AG10803 (cell line): ENCODE results near the gene DDX54.
A peak's percentile ranks its signal among the peaks of the same experiment; 100 is the strongest.

Experiments
- DNase-seq: peaks from one replicate; pipeline ENCODE4 v3.0.0; 2010; ENCODE audit warnings: low read depth
- H3K4me3 ChIP-seq: 2 replicates; pipeline ENCODE4 v1.5.1; 2011; ENCODE audit warnings: mild to moderate bottlenecking, low read length, control low read depth
- TF ChIP-seq, protein P1 (sequence below): conservative IDR thresholded peaks from 2 replicates; pipeline ENCODE4 v1.5.1; 2011; ENCODE audit warnings: mild to moderate bottlenecking, low read length, control low read depth, inconsistent platforms

DDX54 gene

DNA sequence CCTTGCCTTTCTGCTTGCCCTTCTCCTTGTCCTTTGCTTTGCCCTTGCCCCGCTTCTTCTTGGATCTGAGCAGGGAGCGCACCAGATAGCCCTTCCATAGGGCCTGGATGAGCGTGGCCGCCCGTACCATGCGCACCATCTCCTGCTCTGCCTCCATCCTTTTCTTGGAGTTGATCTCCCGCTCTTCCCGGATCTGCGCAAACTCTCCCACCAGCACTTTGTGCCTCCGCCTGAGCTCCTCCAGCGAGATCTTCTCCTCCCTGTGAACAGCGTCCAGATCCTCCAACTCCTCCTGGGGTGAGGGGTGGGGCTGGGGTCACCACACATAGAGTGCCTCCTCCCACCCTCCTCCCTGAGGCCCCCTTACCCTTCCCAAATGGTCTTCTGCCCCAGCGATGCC is 10.3 kb upstream of the DDX54 start:
- DNase-seq: no peak
- H3K4me3 ChIP-seq: no peak overlapping the region
- TF ChIP-seq, protein P1, sequence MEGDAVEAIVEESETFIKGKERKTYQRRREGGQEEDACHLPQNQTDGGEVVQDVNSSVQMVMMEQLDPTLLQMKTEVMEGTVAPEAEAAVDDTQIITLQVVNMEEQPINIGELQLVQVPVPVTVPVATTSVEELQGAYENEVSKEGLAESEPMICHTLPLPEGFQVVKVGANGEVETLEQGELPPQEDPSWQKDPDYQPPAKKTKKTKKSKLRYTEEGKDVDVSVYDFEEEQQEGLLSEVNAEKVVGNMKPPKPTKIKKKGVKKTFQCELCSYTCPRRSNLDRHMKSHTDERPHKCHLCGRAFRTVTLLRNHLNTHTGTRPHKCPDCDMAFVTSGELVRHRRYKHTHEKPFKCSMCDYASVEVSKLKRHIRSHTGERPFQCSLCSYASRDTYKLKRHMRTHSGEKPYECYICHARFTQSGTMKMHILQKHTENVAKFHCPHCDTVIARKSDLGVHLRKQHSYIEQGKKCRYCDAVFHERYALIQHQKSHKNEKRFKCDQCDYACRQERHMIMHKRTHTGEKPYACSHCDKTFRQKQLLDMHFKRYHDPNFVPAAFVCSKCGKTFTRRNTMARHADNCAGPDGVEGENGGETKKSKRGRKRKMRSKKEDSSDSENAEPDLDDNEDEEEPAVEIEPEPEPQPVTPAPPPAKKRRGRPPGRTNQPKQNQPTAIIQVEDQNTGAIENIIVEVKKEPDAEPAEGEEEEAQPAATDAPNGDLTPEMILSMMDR: no peak

DNA sequence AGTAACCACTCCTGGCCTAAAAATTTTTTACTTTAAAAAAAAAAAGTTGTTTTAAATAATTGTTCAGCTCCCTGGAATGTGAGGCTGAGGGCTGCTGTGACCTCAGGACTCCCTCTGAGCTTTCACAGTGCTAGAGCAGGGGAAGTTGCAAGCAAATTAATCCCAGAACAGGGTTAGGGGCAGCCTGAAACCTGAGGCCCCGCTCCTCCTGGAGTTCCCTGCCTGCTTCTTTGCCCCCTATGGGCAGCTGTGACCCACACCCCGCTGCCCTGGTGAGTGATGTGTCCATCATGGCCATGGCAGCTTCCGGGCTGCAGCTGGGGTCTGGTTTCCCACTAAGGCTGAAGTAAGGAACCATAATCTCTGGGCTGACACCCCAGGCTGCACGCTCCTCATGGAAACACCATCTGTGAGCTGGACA is 9.7 kb upstream of the DDX54 start:
- DNase-seq: peak; percentile 75
- TF ChIP-seq, protein P1: no peak

DNA sequence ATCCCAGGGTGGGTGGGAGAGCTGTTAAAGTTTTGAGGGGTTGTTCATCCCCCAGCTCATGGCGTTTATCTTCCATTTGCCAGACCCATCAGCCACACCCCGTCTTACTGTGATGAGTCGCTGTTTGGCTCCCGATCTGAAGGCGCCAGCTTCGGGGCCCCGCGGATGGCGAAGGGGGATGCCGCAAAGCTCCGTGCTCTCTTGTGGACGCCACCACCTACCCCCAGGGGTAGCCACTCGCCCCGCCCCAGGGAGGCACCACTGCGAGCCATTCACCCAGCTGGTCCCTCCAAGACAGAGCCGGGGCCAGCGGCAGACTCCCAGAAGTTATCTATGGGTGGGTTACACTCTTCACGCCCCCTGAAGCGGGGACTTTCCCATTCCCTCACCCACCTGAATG is 5.9 kb upstream of the DDX54 start:
- DNase-seq: no peak
- TF ChIP-seq, protein P1: no peak
- H3K4me3 ChIP-seq: no peak overlapping the region

More for the DNA sequence above, 9.7 kb upstream of the DDX54 start:
- no peak overlapping the region for H3K4me3 ChIP-seq

DNA sequence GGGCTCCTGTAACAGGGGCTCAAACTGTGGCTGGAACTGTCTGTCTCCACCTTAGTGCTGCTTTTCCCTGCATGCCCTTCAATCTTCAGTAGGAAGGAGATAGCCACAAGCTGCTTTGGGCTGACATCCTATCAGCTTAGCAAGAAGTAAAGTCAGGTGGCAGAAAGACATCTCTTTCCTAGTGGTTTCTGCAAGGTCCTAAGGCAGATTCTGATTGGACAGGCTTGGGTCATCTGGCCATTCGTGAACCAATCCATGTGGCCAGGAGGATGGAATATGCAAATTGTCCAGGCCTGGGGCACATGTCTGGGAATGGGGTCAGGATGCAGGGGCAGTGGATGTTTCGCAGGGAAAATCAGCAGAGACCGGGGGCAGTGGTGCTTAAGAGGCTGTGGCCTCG is 5.5 kb upstream of the DDX54 start:
- DNase-seq: peak; percentile 20
- H3K4me3 ChIP-seq: no peak overlapping the region
- TF ChIP-seq, protein P1: no peak

DNA sequence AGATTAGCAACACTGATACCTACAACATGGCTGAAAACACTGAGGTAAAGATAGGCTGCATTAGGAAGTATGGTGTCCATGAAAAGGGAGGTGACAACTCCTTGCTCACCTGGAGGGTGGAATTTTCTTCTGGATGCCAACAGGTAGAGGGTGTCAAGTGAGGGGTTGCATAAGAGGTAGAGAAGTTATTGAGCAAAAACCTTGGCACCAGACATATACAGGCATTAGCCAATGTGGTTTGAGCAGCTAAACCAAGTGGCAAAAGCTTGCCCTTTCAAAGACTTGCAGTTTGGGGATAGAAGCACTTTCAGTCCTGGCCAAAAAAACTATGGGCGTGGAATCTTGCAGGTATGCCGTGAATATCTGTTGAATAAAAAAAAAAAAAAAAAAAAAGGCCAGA is 4.1 kb upstream of the DDX54 start:
- DNase-seq: no peak

DNA sequence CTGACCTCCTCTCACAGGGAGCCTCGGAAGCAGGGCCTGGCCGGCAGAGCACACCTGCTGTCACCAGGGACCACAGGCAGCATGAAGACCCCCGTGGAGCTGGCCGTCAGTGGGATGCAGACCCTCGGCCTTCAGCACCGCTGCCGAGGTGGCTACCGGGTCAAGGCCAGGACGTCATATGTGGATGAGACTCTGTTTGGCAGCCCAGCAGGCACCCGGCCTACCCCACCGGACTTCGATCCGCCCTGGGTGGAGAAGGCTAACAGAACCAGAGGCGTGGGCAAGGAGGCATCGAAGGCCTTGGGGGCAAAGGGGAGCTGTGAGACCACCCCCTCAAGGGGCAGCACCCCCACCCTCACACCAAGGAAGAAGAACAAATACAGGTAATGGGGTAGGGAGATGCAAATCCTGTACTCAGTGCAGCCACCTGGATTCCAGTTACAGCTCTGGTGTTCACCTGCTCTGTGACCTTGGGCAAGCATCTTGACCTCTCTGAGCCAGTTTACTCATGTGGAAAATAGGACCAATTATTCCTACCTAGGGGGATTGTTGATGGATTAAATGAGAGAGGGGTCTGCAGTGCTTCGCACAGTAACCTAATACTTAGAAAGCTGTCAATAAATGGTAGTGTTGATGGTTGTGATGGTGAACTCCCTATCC is 1.5 kb upstream of the DDX54 start:
- TF ChIP-seq, protein P1: no peak
- no peak for DNase-seq
- peak overlapping the region; percentile 86 for H3K4me3 ChIP-seq

More for the DNA sequence above, 4.1 kb upstream of the DDX54 start:
- TF ChIP-seq, protein P1: no peak
- H3K4me3 ChIP-seq: no peak overlapping the region

DNA sequence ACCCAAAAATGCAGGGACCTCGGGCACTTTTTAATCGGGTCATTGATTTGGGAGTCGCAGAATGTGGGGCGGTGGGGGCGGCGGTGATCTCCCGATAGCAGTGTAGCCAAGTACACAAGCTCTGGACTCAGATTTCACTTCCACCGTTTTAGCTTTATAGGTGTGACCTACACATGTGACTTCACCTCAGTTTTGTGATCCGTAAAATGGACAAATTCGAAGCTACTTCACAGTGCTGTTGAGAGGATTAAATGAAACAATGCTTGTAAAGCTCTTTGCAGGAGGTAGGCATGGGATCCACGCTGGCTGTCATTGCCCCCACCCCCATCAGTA is 721 bp upstream of the DDX54 start:
- DNase-seq: no peak
- peak overlapping the region; percentile 86 for H3K4me3 ChIP-seq
- TF ChIP-seq, protein P1: no peak
